GM12864 (cell line): ENCODE data around the gene TCF19.

ENCODE experiments used
- DNase-seq: peaks from one replicate; pipeline ENCODE4 v3.0.0-alpha.2; 2011; ENCODE audit warnings: low read depth
- H3K4me3 ChIP-seq: 2 replicates; pipeline ENCODE4 v1.5.1; 2011; ENCODE audit warnings: mild to moderate bottlenecking, low read depth, low read length, control low read depth
- CTCF ChIP-seq: IDR thresholded peaks from 2 replicates; pipeline ENCODE4 v1.5.1; 2011; ENCODE audit warnings: low read depth, mild to moderate bottlenecking, moderate library complexity, low read length, control low read depth, inconsistent platforms; ENCODE audit errors: missing control alignments

The TCF19 gene

GRCh38 chr6:31170987-31171671, 12.7 kb downstream of the TCF19 start:
- DNase-seq: no peak
- no peak overlapping the region for H3K4me3 ChIP-seq
- no peak for TF ChIP-seq CTCF

GRCh38 chr6:31171931-31172905, 13.8 kb downstream of the TCF19 start:
- no peak for DNase-seq
- H3K4me3 ChIP-seq: no peak overlapping the region
- no peak for TF ChIP-seq CTCF

- no peak overlapping the region for H3K4me3 ChIP-seq
- TF ChIP-seq CTCF: no peak
- no peak for DNase-seq
Observed at GRCh38 chr6:31172973-31173384, 14.6 kb downstream of the TCF19 start.

- DNase-seq: no peak
- no peak for TF ChIP-seq CTCF
- H3K4me3 ChIP-seq: no peak overlapping the region
Observed at GRCh38 chr6:31173406-31173805, 15.0 kb downstream of the TCF19 start.

GRCh38 chr6:31174378-31174777, 16.0 kb downstream of the TCF19 start:
- no peak overlapping the region for H3K4me3 ChIP-seq
- TF ChIP-seq CTCF: no peak
- no peak for DNase-seq

- DNase-seq: no peak
- H3K4me3 ChIP-seq: no peak overlapping the region
- no peak for TF ChIP-seq CTCF
Observed at GRCh38 chr6:31175971-31176370, 17.6 kb downstream of the TCF19 start.
